Thyroid gland (tissue), 4 donors: ENCODE data around the gene TACO1.

ENCODE experiments used
- POLR2A ChIP-seq, 2 donors: fragments of 450-650 bp; IDR thresholded peaks; one replicate each; pipeline ENCODE4 v1.6.1; 2017; ENCODE audit warnings: antibody characterized with exemption in 2 of 2, mild to moderate bottlenecking in 2 of 2, moderate library complexity in 1 of 2
- TF ChIP-seq, protein P1 (sequence below), 6 experiments: fragments of 200-600 bp in 3 of 6; fragments of 450-650 bp in 3 of 6; sonication (generic) in 3 of 6; IDR thresholded peaks; one replicate each; pipeline ENCODE4 v1.5.1; 2016 to 2019; ENCODE audit warnings: antibody characterized with exemption in 6 of 6, mild to moderate bottlenecking in 2 of 6, inconsistent platforms in 1 of 6, moderate library complexity in 1 of 6

DNA sequence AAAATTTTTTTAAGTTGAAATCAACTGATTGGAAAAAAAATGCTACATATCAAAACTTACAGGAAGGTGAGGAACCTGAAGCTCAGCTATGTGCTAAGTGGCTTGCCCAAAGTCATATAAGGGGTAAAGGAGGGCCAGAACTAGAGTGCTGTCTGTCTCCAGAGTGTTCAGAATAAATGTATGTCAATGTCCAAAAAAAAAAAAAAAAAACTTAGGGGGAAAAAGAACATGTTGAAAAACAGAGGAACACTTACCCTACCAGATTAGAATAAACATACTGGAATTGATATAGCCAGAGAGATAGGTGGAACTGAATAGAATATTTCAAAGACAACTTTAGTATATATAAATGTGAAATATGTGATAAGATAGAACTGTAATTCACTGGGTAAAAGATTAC lies 38.9 kb upstream of the TACO1 start:
- TF ChIP-seq, protein P1, sequence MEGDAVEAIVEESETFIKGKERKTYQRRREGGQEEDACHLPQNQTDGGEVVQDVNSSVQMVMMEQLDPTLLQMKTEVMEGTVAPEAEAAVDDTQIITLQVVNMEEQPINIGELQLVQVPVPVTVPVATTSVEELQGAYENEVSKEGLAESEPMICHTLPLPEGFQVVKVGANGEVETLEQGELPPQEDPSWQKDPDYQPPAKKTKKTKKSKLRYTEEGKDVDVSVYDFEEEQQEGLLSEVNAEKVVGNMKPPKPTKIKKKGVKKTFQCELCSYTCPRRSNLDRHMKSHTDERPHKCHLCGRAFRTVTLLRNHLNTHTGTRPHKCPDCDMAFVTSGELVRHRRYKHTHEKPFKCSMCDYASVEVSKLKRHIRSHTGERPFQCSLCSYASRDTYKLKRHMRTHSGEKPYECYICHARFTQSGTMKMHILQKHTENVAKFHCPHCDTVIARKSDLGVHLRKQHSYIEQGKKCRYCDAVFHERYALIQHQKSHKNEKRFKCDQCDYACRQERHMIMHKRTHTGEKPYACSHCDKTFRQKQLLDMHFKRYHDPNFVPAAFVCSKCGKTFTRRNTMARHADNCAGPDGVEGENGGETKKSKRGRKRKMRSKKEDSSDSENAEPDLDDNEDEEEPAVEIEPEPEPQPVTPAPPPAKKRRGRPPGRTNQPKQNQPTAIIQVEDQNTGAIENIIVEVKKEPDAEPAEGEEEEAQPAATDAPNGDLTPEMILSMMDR (IDR thresholded peaks at IDR 0.05) = no peak
- TF ChIP-seq POLR2A (IDR thresholded peaks at IDR 0.05) = no peak
